ENCODE results near the gene TRIM52.

- no peak for TF ChIP-seq CTCF (IDR thresholded peaks at IDR 0.05; ENCODE audit: insufficient read depth, low read length, poor library complexity, severe bottlenecking)
- TF ChIP-seq EZH2phosphoT487 (conservative IDR thresholded peaks at IDR 0.05; ENCODE audit: low read length), result no peak
Measured at GRCh38 chr5:181237729-181238385, 23.1 kb downstream of the TRIM52 start.
